Choroid plexus epithelial cell (primary cell): ENCODE measurements around the gene ZNF638.

Experiments used
- DNase-seq: peaks from one replicate; pipeline ENCODE4 v3.0.0-alpha.2; 2010; ENCODE audit warnings: low read depth
- H3K4me3 ChIP-seq: 2 replicates; pipeline ENCODE4 v1.5.1; 2011; ENCODE audit warnings: low read depth, mild to moderate bottlenecking, control low read depth, low read length, moderate library complexity
- CTCF ChIP-seq: conservative IDR thresholded peaks from 2 replicates; pipeline ENCODE4 v1.5.1; 2011; ENCODE audit warnings: low read depth, mild to moderate bottlenecking, control low read depth, inconsistent platforms, low read length, moderate library complexity

The ZNF638 gene

GRCh38 chr2:71458413-71459083 lies 127.0 kb downstream of the ZNF638 start:
- H3K4me3 ChIP-seq, result no peak overlapping the region
- no peak for TF ChIP-seq CTCF
- DNase-seq, result peak; percentile 67

- no peak for DNase-seq
- TF ChIP-seq CTCF, result no peak
- H3K4me3 ChIP-seq, result no peak overlapping the region
Observed at GRCh38 chr2:71459084-71459431, 127.5 kb downstream of the ZNF638 start.

- DNase-seq, result no peak
- no peak overlapping the region for H3K4me3 ChIP-seq
- TF ChIP-seq CTCF, result no peak
Observed at GRCh38 chr2:71460056-71460455, 128.5 kb downstream of the ZNF638 start.

GRCh38 chr2:71460595-71461303 lies 129.2 kb downstream of the ZNF638 start:
- H3K4me3 ChIP-seq, result no peak overlapping the region
- peak; percentile 58 for DNase-seq
- peak; percentile 76 for TF ChIP-seq CTCF

GRCh38 chr2:71461304-71461671 lies 129.7 kb downstream of the ZNF638 start:
- TF ChIP-seq CTCF, result no peak
- H3K4me3 ChIP-seq, result no peak overlapping the region
- no peak for DNase-seq

GRCh38 chr2:71462056-71462605 lies 130.5 kb downstream of the ZNF638 start:
- no peak for DNase-seq
- no peak overlapping the region for H3K4me3 ChIP-seq
- TF ChIP-seq CTCF, result no peak
